IMR-90 (cell line): ENCODE results near the gene CUX1.

Source experiments
- CHD1 ChIP-seq: IDR thresholded peaks from 2 replicates; pipeline ENCODE4 v1.6.1; 2012; ENCODE audit warnings: low read depth, low read length, improper control_type of control experiment
- CTCF ChIP-seq: conservative IDR thresholded peaks from 2 replicates; pipeline ENCODE4 v1.5.1; 2012; ENCODE audit warnings: mild to moderate bottlenecking, low read depth, low read length, improper control_type of control experiment
- FOS ChIP-seq: fragments of 150-350 bp; IDR thresholded peaks from 2 replicates; pipeline ENCODE4 v1.6.1; 2016; ENCODE audit warnings: low read depth, low read length
- MAFK ChIP-seq: IDR thresholded peaks from 2 replicates; pipeline ENCODE4 v1.6.1; 2012; ENCODE audit warnings: low read depth, low read length, improper control_type of control experiment
- MXI1 ChIP-seq: IDR thresholded peaks from 2 replicates; pipeline ENCODE4 v1.6.1; 2012; ENCODE audit warnings: low read depth, mild to moderate bottlenecking, low read length, moderate library complexity, borderline replicate concordance
- NFE2L2 ChIP-seq: fragments of 150-350 bp; IDR thresholded peaks from 2 replicates; pipeline ENCODE4 v1.6.1; 2016; ENCODE audit warnings: low read depth, mild to moderate bottlenecking, low read length
- POLR2A ChIP-seq: IDR thresholded peaks from 2 replicates; pipeline ENCODE4 v1.6.1; 2012; ENCODE audit warnings: mild to moderate bottlenecking, low read depth, low read length
- RFX5 ChIP-seq: IDR thresholded peaks from 2 replicates; pipeline ENCODE4 v1.8.0; 2012; ENCODE audit warnings: low read depth, mild to moderate bottlenecking, low read length, moderate library complexity
- USF2 ChIP-seq: fragments of 150-350 bp; IDR thresholded peaks from 2 replicates; pipeline ENCODE4 v1.6.1; 2017; ENCODE audit warnings: mild to moderate bottlenecking, antibody characterized with exemption, low read length, low read depth

- no peak for TF ChIP-seq POLR2A
- TF ChIP-seq CHD1: no peak
- TF ChIP-seq CTCF: no peak
- TF ChIP-seq FOS: no peak
- no peak for TF ChIP-seq RFX5
- no peak for TF ChIP-seq MAFK
- TF ChIP-seq NFE2L2: no peak
- TF ChIP-seq USF2: no peak
- no peak for TF ChIP-seq MXI1
Measured at GRCh38 chr7:101869026-101869900, 51.8 kb downstream of the CUX1 start.
